ENCODE data around the gene CIB4.

GRCh38 chr2:26606847-26607190 lies 34.3 kb downstream of the CIB4 start:
- TF ChIP-seq CTCF (CRISPR knock-in tag; IDR thresholded peaks at IDR 0.05) (no peak), ZBTB1 (CRISPR knock-in tag; IDR thresholded peaks at IDR 0.05; ENCODE audit: borderline replicate concordance) (no peak), YY1 (IDR thresholded peaks at IDR 0.05; ENCODE audit: insufficient read depth, insufficient replicate concordance, low read depth, low read length) (no peak), POLR2A (IDR thresholded peaks at IDR 0.05; ENCODE audit: insufficient read depth in 1 of 2, low read depth in 2 of 2, low read length in 2 of 2) (no peak), ZNF569 (CRISPR knock-in tag; IDR thresholded peaks at IDR 0.05; ENCODE audit: borderline replicate concordance) (no peak), ELF4 (CRISPR knock-in tag; IDR thresholded peaks at IDR 0.05; ENCODE audit: borderline replicate concordance) (no peak), GTF2F1 (IDR thresholded peaks at IDR 0.05; ENCODE audit: low read length) (no peak), ZNF256 (CRISPR knock-in tag; conservative IDR thresholded peaks at IDR 0.05) (no peak), SIX4 (CRISPR knock-in tag; IDR thresholded peaks at IDR 0.05) (no peak)

Data from HepG2 (cell line).